ENCODE measurements around the gene ACOXL.

DNA sequence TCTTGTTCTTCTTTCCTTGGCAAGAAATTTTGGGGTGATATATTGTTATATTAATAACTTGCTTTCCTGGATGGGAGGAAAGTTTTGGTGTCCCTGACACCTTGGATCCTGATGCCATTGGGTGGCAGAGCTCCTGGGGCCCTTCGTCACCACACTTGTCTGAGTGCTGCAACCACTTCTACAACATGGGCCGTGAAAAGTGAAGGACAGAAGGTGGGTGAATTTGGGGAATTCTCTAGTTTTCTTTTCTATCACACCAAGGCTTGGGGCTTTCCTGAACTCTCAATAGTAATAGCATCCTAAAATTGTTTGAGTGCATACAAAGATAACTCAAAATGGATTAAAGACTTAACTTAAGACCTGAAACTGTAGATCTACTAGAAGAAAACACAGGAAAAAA lies 10.0 kb downstream of the ACOXL start:
- TF ChIP-seq EP300 (IDR thresholded peaks at IDR 0.05; ENCODE audit: low read depth) (no peak), POLR2AphosphoS5 (IDR thresholded peaks at IDR 0.05) (no peak), POLR2A (IDR thresholded peaks at IDR 0.05) (no peak)
- TF ChIP-seq, protein P1, sequence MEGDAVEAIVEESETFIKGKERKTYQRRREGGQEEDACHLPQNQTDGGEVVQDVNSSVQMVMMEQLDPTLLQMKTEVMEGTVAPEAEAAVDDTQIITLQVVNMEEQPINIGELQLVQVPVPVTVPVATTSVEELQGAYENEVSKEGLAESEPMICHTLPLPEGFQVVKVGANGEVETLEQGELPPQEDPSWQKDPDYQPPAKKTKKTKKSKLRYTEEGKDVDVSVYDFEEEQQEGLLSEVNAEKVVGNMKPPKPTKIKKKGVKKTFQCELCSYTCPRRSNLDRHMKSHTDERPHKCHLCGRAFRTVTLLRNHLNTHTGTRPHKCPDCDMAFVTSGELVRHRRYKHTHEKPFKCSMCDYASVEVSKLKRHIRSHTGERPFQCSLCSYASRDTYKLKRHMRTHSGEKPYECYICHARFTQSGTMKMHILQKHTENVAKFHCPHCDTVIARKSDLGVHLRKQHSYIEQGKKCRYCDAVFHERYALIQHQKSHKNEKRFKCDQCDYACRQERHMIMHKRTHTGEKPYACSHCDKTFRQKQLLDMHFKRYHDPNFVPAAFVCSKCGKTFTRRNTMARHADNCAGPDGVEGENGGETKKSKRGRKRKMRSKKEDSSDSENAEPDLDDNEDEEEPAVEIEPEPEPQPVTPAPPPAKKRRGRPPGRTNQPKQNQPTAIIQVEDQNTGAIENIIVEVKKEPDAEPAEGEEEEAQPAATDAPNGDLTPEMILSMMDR (IDR thresholded peaks at IDR 0.05), result no peak

Data from transverse colon (tissue), 4 donors.